Measurements from ENCODE around the gene NCKAP1.

Gene NCKAP1

GRCh38 chr2:183063083-183063482 is 24.8 kb upstream of the NCKAP1 start:
- Histone ChIP-seq H3K9ac (ENCODE audit: low read length) (no peak overlapping the region), H3K4me3 (ENCODE audit: low read length) (no peak overlapping the region), H2AFZ (ENCODE audit: low read length) (no peak overlapping the region), H3F3A (ENCODE audit: insufficient read depth, low read length) (no peaks in the 10 kb centered on the region), H3K9me2 (replicated peaks; ENCODE audit: insufficient read depth, low read length) (no peaks in the 10 kb centered on the region), H3K27ac (ENCODE audit: low read length) (no peak overlapping the region), H3K79me2 (ENCODE audit: low read length) (no peaks in the 10 kb centered on the region), H4K20me1 (ENCODE audit: insufficient read depth, low read length) (no peaks in the 10 kb centered on the region), H3K9me3 (replicated peaks; ENCODE audit: insufficient read depth, low read length) (no peaks in the 10 kb centered on the region; the same call in 1 of the 2 replicates), H3K4me2 (ENCODE audit: low read depth, low read length) (no peak overlapping the region), H3K4me1 (ENCODE audit: low read length) (no peaks in the 10 kb centered on the region), H3K27me3 (replicated peaks; ENCODE audit: insufficient read depth, low read length) (no peaks in the 10 kb centered on the region), H3K36me3 (replicated peaks; ENCODE audit: insufficient read depth, low read length) (no peaks in the 10 kb centered on the region)
- DNase-seq: peak; percentile 33
- TF ChIP-seq, protein P1, sequence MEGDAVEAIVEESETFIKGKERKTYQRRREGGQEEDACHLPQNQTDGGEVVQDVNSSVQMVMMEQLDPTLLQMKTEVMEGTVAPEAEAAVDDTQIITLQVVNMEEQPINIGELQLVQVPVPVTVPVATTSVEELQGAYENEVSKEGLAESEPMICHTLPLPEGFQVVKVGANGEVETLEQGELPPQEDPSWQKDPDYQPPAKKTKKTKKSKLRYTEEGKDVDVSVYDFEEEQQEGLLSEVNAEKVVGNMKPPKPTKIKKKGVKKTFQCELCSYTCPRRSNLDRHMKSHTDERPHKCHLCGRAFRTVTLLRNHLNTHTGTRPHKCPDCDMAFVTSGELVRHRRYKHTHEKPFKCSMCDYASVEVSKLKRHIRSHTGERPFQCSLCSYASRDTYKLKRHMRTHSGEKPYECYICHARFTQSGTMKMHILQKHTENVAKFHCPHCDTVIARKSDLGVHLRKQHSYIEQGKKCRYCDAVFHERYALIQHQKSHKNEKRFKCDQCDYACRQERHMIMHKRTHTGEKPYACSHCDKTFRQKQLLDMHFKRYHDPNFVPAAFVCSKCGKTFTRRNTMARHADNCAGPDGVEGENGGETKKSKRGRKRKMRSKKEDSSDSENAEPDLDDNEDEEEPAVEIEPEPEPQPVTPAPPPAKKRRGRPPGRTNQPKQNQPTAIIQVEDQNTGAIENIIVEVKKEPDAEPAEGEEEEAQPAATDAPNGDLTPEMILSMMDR (IDR thresholded peaks at IDR 0.05; ENCODE audit: low read length): no peak
- TF ChIP-seq EZH2 (optimal IDR thresholded peaks at IDR 0.05; ENCODE audit: low read depth, low read length) (no peak), EZH2phosphoT487 (IDR thresholded peaks at IDR 0.05; ENCODE audit: low read length) (no peak)

DNA sequence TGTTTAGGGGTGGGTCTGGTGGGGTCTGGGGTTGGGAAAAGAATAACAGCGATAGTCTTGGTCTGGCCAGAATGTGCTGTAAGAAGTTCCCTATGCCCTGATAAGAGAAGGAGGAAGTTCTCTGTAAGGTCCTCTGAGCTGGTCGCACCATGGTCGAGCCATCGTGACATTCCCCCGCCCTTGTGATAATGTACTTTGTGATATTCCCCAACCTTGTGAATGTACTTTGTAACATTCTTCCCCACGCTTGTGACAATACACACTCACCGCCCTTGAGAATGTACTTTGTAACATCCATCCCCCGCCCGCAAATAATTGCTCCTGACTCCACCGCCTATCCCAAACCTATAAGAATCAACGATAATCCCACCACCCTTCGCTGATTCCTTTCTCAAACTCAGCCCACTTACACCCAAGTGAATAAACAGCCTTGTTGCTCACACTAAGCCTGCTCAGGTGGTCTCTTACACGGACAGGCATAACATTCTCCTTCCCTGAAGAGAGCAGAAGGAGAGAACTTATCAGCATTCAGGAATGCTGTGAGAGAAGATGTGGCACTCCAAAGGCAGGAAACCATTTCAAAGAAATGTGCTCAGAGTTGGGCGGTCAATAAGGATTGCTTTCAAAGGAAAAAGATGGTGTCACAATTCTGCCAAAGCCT is 22.4 kb upstream of the NCKAP1 start:
- DNase-seq: no peak
- no peak overlapping the region for H3K27ac ChIP-seq (ENCODE audit: low read length)
- H3K27me3 ChIP-seq (replicated peaks; ENCODE audit: insufficient read depth, low read length): no peaks in the 10 kb centered on the region
- H3K36me3 ChIP-seq (replicated peaks; ENCODE audit: insufficient read depth, low read length): no peaks in the 10 kb centered on the region
- H2AFZ ChIP-seq (ENCODE audit: low read length): no peak overlapping the region
- peaks cover 8% of the 10 kb centered on the region for H3K4me1 ChIP-seq (ENCODE audit: low read length)
- H3K79me2 ChIP-seq (ENCODE audit: low read length): no peaks in the 10 kb centered on the region
- H3K4me3 ChIP-seq (ENCODE audit: low read length): no peak overlapping the region
- H3F3A ChIP-seq (ENCODE audit: insufficient read depth, low read length): peaks cover 6% of the 10 kb centered on the region; the same call in 1 of the 2 replicates
- no peaks in the 10 kb centered on the region for H3K9me2 ChIP-seq (replicated peaks; ENCODE audit: insufficient read depth, low read length)
- TF ChIP-seq, protein P1 (IDR thresholded peaks at IDR 0.05; ENCODE audit: low read length): no peak
- TF ChIP-seq EZH2phosphoT487 (IDR thresholded peaks at IDR 0.05; ENCODE audit: low read length) (no peak), EZH2 (optimal IDR thresholded peaks at IDR 0.05; ENCODE audit: low read depth, low read length) (no peak)
- no peak overlapping the region for H3K4me2 ChIP-seq (ENCODE audit: low read depth, low read length)
- H4K20me1 ChIP-seq (ENCODE audit: insufficient read depth, low read length): no peaks in the 10 kb centered on the region
- no peaks in the 10 kb centered on the region; the same call in 1 of the 2 replicates for H3K9me3 ChIP-seq (replicated peaks; ENCODE audit: insufficient read depth, low read length)
- no peak overlapping the region for H3K9ac ChIP-seq (ENCODE audit: low read length)

- Histone ChIP-seq H2AFZ (ENCODE audit: low read length) (no peak overlapping the region), H3K27ac (ENCODE audit: low read length) (no peak overlapping the region), H3K79me2 (ENCODE audit: low read length) (no peaks in the 10 kb centered on the region), H3K9me2 (replicated peaks; ENCODE audit: insufficient read depth, low read length) (no peaks in the 10 kb centered on the region), H3K4me1 (ENCODE audit: low read length) (peaks cover 8% of the 10 kb centered on the region), H4K20me1 (ENCODE audit: insufficient read depth, low read length) (no peaks in the 10 kb centered on the region), H3K27me3 (replicated peaks; ENCODE audit: insufficient read depth, low read length) (no peaks in the 10 kb centered on the region), H3K4me3 (ENCODE audit: low read length) (no peak overlapping the region), H3K9ac (ENCODE audit: low read length) (no peak overlapping the region), H3K9me3 (replicated peaks; ENCODE audit: insufficient read depth, low read length) (no peaks in the 10 kb centered on the region), H3K36me3 (replicated peaks; ENCODE audit: insufficient read depth, low read length) (no peaks in the 10 kb centered on the region), H3K4me2 (ENCODE audit: low read depth, low read length) (no peak overlapping the region), H3F3A (ENCODE audit: insufficient read depth, low read length) (peaks cover 6% of the 10 kb centered on the region; the same call in 1 of the 2 replicates)
- no peak for DNase-seq
- TF ChIP-seq EZH2phosphoT487 (IDR thresholded peaks at IDR 0.05; ENCODE audit: low read length) (no peak), EZH2 (optimal IDR thresholded peaks at IDR 0.05; ENCODE audit: low read depth, low read length) (no peak)
- TF ChIP-seq, protein P1 (IDR thresholded peaks at IDR 0.05; ENCODE audit: low read length): no peak
Measured at GRCh38 chr2:183059561-183059960, 21.3 kb upstream of the NCKAP1 start.

Measured in MM.1S (cell line).